Activated T-helper 17 cell treated with anti-CD3 and anti-CD28 coated beads, Interleukin-2, amount 50 U/mL, for 72 hours (primary cell): ENCODE results near the gene PLXNA2. TPM values are rescaled to one million over a fixed set of nuclear protein-coding genes. Genes with fewer than 3 reads are reported as not detected.

Source experiments
- ATAC-seq: fragments of 150-1000 bp; cut with Tn5 transposase; replicated peaks from 2 replicates; pipeline ENCODE4 v1.10.0; 2021; ENCODE audit warnings: mild to moderate bottlenecking, moderate library complexity
- H3K27ac Mint-ChIP-seq: one replicate; pipeline ENCODE4 v1.8.0; 2022; ENCODE audit warnings: mixed read lengths
- H3K27me3 Mint-ChIP-seq: one replicate; pipeline ENCODE4 v1.8.0; 2022; ENCODE audit warnings: mixed read lengths
- H3K36me3 Mint-ChIP-seq: one replicate; pipeline ENCODE4 v1.8.0; 2022; ENCODE audit warnings: low read depth, mild to moderate bottlenecking, mixed read lengths
- H3K4me1 Mint-ChIP-seq: one replicate; pipeline ENCODE4 v1.8.0; 2022; ENCODE audit warnings: mixed read lengths
- H3K4me3 Mint-ChIP-seq: one replicate; pipeline ENCODE4 v1.8.0; 2022; ENCODE audit warnings: mild to moderate bottlenecking, mixed read lengths
- H3K9me3 Mint-ChIP-seq: one replicate; pipeline ENCODE4 v1.8.0; 2022; ENCODE audit warnings: mixed read lengths
- total RNA-seq, 2 donors: library from RNA; stranded (reverse); gene quantifications; one replicate each; pipeline ENCODE4 v1.2.3, GENCODE V29; 2022

Gene PLXNA2
- total RNA-seq, 2 donors from 2014 or later = 0.09 TPM; not detected in 1

GRCh38 chr1:208141610-208142192, 102.5 kb downstream of the PLXNA2 start:
- no peak for ATAC-seq
- H3K36me3 Mint-ChIP-seq = no peaks in the 10 kb centered on the region

DNA sequence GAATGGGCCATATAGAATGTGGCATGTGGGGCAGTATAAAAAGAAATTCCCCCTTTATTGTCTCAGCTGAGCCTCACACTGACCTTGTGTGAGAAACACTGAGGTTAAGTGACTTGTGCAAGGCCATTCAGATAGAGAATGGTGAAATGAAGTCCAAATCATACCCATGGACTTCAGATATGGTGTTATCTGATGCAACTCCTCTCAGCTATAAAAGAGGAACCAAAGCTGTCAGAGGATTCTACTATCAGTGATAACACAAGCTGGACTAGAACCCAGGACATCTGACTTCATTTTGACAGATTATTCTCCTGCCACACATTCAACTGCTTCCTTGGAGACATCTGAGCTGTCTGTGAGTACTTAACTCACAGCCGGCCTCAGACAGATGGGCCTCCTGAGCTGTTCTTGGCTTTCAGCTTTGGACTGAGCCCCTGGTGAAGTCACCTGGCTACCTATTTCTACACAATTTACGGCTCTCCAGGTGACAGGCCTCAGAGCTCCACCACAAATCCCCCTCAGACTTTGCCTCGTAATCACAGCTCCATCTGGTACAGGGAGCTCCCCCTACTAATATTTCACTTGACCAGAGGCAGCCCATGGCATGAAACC, 104.6 kb downstream of the PLXNA2 start:
- Mint-ChIP-seq H3K36me3 (no peaks in the 10 kb centered on the region), H3K27ac (no peak overlapping the region), H3K4me3 (no peak overlapping the region), H3K9me3 (no peaks in the 10 kb centered on the region), H3K4me1 (no peaks in the 10 kb centered on the region), H3K27me3 (no peaks in the 10 kb centered on the region)
- no peak for ATAC-seq

More at GRCh38 chr1:208141610-208142192, 102.5 kb downstream of the PLXNA2 start:
- H3K9me3 Mint-ChIP-seq = no peaks in the 10 kb centered on the region
- H3K4me1 Mint-ChIP-seq = no peaks in the 10 kb centered on the region
- H3K27ac Mint-ChIP-seq = no peak overlapping the region
- H3K4me3 Mint-ChIP-seq = no peak overlapping the region
- no peaks in the 10 kb centered on the region for H3K27me3 Mint-ChIP-seq

DNA sequence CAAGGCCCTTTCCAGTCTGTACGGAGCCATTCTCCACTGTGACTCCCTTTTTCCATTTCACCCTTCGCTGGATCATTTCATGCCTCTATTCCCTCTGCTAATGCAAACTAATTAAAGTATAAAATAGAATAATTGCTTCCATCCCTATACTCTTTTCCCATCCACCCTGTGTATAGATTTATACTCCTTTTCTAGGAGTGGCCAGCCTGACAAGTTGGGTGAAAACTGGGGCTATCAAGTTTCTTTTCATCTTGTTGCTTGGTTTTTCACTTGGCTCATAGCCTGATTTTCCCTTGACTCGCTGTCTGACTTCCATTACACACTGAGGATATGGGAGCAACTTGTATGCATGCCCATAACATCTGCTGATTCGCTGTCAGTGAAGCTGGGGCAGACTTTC, 107.0 kb downstream of the PLXNA2 start:
- H3K27me3 Mint-ChIP-seq = no peaks in the 10 kb centered on the region
- no peaks in the 10 kb centered on the region for H3K36me3 Mint-ChIP-seq
- no peak overlapping the region for H3K4me3 Mint-ChIP-seq
- H3K4me1 Mint-ChIP-seq = no peaks in the 10 kb centered on the region
- no peak for ATAC-seq
- no peak overlapping the region for H3K27ac Mint-ChIP-seq
- no peaks in the 10 kb centered on the region for H3K9me3 Mint-ChIP-seq

DNA sequence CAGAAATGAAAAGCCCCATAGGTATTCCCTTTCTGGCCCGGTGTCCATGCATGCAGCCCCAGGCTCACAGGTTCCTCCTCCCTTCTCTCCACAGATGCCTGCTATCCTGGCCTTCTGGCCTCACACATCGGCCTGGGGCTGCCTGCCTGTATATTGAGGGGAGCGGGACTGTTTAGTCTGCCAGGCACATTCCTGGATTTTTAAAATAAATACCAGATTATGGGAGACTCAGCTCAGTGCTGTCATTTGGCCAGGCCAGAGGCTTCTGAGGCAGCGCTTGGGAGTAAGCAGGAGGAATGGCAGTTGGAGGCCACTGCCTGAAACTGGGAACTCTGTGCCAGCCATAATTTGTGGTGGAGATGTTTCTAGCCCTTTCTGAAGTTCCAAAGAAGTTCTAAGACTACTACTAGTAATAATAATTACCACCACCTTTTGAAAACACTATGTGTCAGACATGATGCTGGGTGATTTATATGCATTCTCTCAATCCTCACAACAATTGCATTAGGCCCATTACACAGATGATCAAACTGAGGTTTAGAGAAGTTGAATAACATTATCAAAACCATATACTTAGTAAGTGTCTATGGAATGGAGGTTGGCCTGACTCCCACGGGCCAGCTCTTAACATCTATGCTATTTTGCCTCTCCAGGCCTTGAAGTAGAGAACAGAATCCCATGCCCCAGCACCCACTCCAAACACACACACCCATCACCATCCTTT, 107.6 kb downstream of the PLXNA2 start:
- no peaks in the 10 kb centered on the region for H3K9me3 Mint-ChIP-seq

DNA sequence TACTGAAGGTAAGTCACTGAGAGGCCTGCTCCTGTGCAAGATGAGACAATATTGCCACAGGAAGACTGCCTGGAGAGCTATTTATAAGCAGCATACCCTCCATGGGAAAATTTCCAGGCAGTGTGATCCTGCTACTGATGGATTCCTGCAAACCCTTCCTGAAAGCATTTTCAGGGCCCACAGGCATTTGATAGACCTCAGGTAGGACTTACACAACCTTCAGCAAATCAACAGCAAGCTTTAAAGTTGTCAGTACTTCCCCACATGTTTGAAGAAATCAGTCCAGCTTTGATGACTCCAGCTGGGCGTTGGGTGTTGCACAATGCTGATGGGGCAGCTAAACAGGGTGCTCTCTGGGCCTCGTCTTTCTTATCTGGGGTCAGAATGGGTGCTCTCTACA, 108.8 kb downstream of the PLXNA2 start:
- no peak for ATAC-seq
- Mint-ChIP-seq H3K4me1 (no peaks in the 10 kb centered on the region), H3K9me3 (no peaks in the 10 kb centered on the region), H3K27ac (no peak overlapping the region), H3K36me3 (no peaks in the 10 kb centered on the region), H3K4me3 (no peak overlapping the region), H3K27me3 (peaks cover 12% of the 10 kb centered on the region)

More for the DNA sequence above, 107.6 kb downstream of the PLXNA2 start:
- H3K27me3 Mint-ChIP-seq = peaks cover 5% of the 10 kb centered on the region
- no peak overlapping the region for H3K27ac Mint-ChIP-seq
- no peaks in the 10 kb centered on the region for H3K4me1 Mint-ChIP-seq
- no peak overlapping the region for H3K4me3 Mint-ChIP-seq
- no peak for ATAC-seq
- H3K36me3 Mint-ChIP-seq = no peaks in the 10 kb centered on the region

DNA sequence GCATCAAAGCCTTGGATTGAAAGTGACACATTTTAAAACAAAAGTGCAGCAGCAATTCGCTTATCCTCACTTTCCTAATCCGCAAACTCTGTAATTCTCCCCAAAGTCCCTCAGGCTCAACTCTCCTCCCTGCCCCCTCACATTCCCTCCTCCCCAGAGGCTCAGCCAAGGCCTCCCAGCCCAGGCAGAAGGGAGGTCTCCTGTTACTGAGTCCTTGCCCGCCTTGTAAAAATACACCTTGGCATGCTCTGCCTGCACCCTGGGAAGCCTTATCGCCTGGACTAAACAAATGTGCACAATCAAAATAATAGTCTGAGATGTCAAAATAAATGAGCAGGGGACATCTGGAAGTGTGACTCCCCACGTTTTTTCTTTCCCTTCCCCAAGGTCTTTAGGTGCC, 109.7 kb downstream of the PLXNA2 start:
- no peak for ATAC-seq
- Mint-ChIP-seq H3K36me3 (no peaks in the 10 kb centered on the region), H3K4me3 (no peak overlapping the region), H3K4me1 (no peaks in the 10 kb centered on the region), H3K27ac (no peak overlapping the region), H3K27me3 (peaks cover 17% of the 10 kb centered on the region), H3K9me3 (no peaks in the 10 kb centered on the region)

DNA sequence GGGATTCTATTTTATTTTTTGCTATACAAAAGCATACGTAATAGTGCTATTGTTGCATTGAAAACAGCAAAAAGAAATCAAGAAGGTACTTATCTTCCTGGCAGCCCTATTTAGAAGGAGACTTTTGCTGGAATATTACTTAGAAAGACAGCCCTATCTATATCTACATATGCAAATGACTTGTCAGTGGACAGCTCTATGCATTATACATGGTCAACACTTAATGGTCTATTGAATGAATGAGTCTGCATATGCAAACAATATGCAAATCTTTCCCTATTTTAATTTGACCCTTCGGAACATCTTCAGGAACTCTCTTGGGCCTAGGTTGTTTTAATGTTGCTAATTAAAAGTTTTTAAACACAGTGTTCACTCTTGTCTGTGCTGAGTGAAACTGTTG, 110.8 kb downstream of the PLXNA2 start:
- no peak for ATAC-seq

DNA sequence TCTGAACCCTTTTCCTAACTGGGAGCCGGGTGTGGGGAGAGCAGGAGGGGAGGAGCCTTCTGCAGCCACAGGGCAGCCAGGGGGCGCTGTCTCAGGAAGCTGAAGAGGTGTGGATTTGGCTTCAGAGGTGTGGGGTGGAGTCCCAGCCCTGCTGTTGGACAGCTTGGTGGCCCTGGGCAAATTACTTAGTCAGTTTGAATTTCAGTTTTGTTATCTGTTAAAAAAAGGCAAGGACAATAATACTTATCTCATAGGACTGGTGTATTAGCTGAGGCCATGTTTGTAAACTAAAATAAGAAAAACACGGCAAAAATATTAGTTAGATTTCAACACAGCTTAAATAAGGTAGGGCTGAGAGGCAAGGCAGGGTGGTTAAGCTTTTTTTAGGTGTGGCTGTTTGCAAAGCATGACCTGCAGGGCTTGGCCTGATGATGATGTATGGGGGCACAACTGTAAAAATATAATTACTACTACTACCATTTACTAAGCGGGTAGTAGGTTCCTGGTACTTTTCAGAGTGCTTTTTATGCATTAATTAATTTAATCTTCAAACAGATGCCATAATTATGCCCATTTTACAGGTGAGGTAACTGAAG, 111.8 kb downstream of the PLXNA2 start:
- Mint-ChIP-seq H3K4me3 (no peak overlapping the region), H3K27ac (no peak overlapping the region), H3K27me3 (peaks cover 19% of the 10 kb centered on the region), H3K36me3 (no peaks in the 10 kb centered on the region), H3K9me3 (no peaks in the 10 kb centered on the region), H3K4me1 (no peaks in the 10 kb centered on the region)
- ATAC-seq = peak; percentile 88

More for the DNA sequence above, 110.8 kb downstream of the PLXNA2 start:
- Mint-ChIP-seq H3K36me3 (no peaks in the 10 kb centered on the region), H3K9me3 (no peaks in the 10 kb centered on the region), H3K27ac (no peak overlapping the region), H3K27me3 (peaks cover 19% of the 10 kb centered on the region), H3K4me1 (no peaks in the 10 kb centered on the region), H3K4me3 (no peak overlapping the region)

DNA sequence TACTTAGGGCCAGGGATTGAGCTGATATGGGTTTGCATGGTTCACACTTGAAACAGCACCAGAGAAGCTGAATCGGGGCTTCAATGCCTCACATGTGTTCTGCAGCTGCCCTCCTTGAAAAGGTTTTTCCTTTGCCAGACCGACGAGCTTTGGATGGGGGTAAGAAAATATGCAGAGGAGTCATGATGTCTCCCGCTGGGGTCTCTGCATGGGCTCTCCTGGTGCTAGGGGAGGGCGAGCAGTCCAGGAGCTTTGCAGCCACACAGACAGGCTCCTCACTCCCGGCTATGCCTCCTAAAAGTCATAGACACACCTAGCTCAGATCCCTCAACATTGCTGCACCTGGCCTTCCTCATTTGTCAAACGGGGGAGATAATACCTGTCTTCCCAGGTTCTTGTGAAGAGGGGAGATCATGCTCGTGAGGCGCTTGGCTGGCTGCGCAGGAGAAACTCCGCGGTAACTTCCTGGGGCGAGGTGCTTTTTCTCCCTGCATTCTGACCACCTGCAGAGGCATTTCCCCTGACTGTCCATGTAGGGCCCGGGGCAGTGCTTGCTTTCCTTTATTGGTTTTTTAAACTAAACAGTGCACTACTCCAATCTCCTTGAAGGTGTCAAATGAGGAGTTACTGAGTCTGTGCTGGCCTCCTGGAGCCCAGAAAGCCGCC, 112.4 kb downstream of the PLXNA2 start:
- H3K9me3 Mint-ChIP-seq = no peaks in the 10 kb centered on the region
- H3K36me3 Mint-ChIP-seq = no peaks in the 10 kb centered on the region
- no peaks in the 10 kb centered on the region for H3K4me1 Mint-ChIP-seq
- H3K27me3 Mint-ChIP-seq = peaks cover 19% of the 10 kb centered on the region
- peak; percentile 18 for ATAC-seq
- H3K27ac Mint-ChIP-seq = no peak overlapping the region
- H3K4me3 Mint-ChIP-seq = no peak overlapping the region

GRCh38 chr1:208129487-208129886, 114.7 kb downstream of the PLXNA2 start:
- H3K4me1 Mint-ChIP-seq = no peaks in the 10 kb centered on the region
- H3K27me3 Mint-ChIP-seq = peaks cover 19% of the 10 kb centered on the region
- H3K4me3 Mint-ChIP-seq = no peak overlapping the region
- no peak for ATAC-seq
- no peak overlapping the region for H3K27ac Mint-ChIP-seq
- no peaks in the 10 kb centered on the region for H3K36me3 Mint-ChIP-seq
- H3K9me3 Mint-ChIP-seq = no peaks in the 10 kb centered on the region

GRCh38 chr1:208129060-208129459, 115.1 kb downstream of the PLXNA2 start:
- Mint-ChIP-seq H3K27me3 (peaks cover 19% of the 10 kb centered on the region), H3K9me3 (no peaks in the 10 kb centered on the region), H3K27ac (no peak overlapping the region), H3K4me1 (no peaks in the 10 kb centered on the region), H3K36me3 (no peaks in the 10 kb centered on the region), H3K4me3 (no peak overlapping the region)
- ATAC-seq = no peak

DNA sequence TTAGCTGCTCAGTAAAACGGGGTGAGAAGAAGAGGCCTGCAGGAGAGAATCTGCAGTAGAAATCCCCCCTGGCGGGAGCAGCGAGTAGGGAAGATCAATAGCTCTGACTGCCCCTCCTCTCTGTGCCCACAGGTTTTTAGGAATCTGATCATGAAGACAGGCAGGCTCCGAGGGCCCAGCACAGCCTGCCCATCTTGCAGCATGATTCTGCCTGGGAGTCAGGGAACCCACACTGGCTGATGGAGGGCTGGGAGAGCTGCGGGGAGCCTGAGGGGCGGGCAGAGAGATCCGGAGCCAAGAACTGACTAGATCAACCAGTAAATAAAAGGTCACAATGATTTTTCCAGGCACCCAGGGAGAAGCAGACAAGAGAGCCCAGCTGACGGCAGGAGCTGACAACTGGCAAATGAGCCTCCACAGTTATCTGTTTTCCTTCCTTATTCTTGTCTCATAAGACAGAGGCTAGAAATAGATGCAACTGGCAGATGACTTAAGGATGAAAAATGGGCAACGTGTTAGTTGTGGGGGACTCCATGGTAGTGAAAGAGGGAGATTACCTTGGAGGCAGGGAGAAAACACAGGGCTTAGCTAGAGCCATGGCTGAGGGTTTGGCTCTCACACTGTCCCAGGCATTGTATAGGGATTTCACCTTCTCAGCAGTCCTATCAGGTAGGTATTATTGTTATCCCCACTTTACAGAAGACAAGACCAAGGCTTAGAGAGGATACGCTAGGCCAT, 116.2 kb downstream of the PLXNA2 start:
- ATAC-seq = no peak
- H3K27me3 Mint-ChIP-seq = peaks cover 19% of the 10 kb centered on the region
- H3K4me1 Mint-ChIP-seq = no peaks in the 10 kb centered on the region
- no peak overlapping the region for H3K27ac Mint-ChIP-seq
- no peaks in the 10 kb centered on the region for H3K36me3 Mint-ChIP-seq
- no peak overlapping the region for H3K4me3 Mint-ChIP-seq
- H3K9me3 Mint-ChIP-seq = no peaks in the 10 kb centered on the region

DNA sequence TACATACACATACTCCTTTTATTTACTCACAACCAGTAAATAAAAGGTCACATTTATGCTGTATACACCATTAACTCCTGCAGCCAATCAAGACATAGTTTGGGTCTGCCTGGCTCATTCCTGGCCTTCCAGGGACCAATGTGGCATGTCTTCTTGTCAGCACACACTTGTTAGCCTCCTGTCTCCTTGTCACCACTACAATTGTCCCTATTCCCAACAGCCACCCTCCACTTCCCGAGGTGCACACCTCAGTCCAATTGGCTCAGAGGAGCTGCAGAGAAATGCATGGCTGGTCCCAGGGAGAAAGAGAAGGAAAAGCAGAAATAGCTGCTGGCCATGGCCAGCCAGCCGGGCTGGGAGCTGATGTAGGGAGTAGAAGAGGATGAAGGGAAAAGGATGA, 116.9 kb downstream of the PLXNA2 start:
- Mint-ChIP-seq H3K27ac (no peak overlapping the region), H3K9me3 (no peaks in the 10 kb centered on the region), H3K4me3 (no peak overlapping the region), H3K36me3 (no peaks in the 10 kb centered on the region), H3K27me3 (peaks cover 19% of the 10 kb centered on the region), H3K4me1 (no peaks in the 10 kb centered on the region)
- no peak for ATAC-seq

GRCh38 chr1:208126108-208126507, 118.1 kb downstream of the PLXNA2 start:
- Mint-ChIP-seq H3K27me3 (peaks cover 11% of the 10 kb centered on the region), H3K4me1 (no peaks in the 10 kb centered on the region), H3K36me3 (no peaks in the 10 kb centered on the region), H3K9me3 (no peaks in the 10 kb centered on the region), H3K27ac (no peak overlapping the region), H3K4me3 (no peak overlapping the region)
- no peak for ATAC-seq
